SH-SY5Y (cell line): ENCODE measurements around the gene ZBTB38.

Source experiments
- GATA2 ChIP-seq: IDR thresholded peaks from 2 replicates; pipeline ENCODE4 v1.6.1; 2011; ENCODE audit warnings: mild to moderate bottlenecking, low read depth, low read length
- GATA3 ChIP-seq: IDR thresholded peaks from 2 replicates; pipeline ENCODE4 v1.6.1; 2011; ENCODE audit warnings: low read depth, mild to moderate bottlenecking, low read length, moderate library complexity

DNA sequence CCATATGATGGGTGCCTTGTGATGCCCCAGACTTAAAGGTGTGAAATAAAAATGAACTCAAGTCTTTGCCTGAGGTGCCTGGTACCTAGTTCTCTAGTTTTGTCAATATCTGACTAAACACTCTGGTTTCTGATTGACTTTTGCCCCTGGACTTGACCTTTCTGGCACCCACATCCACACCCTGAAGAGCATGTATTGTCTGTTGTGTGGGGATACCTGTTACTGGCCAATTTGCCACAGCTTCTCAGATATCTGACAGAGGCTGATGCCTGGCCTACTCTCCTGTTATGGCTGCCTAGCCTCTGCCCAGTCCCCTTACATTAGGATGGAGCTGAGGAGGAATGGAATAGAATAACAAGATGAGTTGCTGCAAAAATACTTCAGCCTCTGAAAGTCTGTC is 3.6 kb downstream of the ZBTB38 start:
- TF ChIP-seq GATA3 (no peak), GATA2 (no peak)
